CD14-positive monocyte (primary cell): Measurements from ENCODE around the gene ASPSCR1. TPM values are rescaled to one million over a fixed set of nuclear protein-coding genes. Genes with fewer than 3 reads are reported as not detected.

Experiments
- DNase-seq, 3 donors: peaks; one replicate each; pipeline ENCODE4 v3.0.0-alpha.2; 2011 to 2022
- H2AFZ ChIP-seq: 2 replicates; pipeline ENCODE4 v1.6.0; 2012; ENCODE audit warnings: mild to moderate bottlenecking, low read depth, low read length, inconsistent platforms; ENCODE audit not compliant: insufficient read depth, poor library complexity, severe bottlenecking
- H3K27ac ChIP-seq, 2 donors: 1 replicate in 1 of 2; 2 replicates in 1 of 2; pipeline ENCODE4 v1.5.1; 2012 to 2013; ENCODE audit warnings: low read length in 2 of 2, control low read depth in 1 of 2, inconsistent platforms in 1 of 2, low read depth in 1 of 2, mild to moderate bottlenecking in 1 of 2
- H3K27me3 ChIP-seq, 2 donors: one replicate each; pipeline versions ENCODE4 v1.6.0 to v1.6.1; 2011 to 2013; ENCODE audit warnings: low read length in 2 of 2; ENCODE audit not compliant: control insufficient read depth in 2 of 2, insufficient read depth in 2 of 2
- H3K36me3 ChIP-seq, 2 donors: replicated peaks in 1 of 2; 1 replicate in 1 of 2; 2 replicates in 1 of 2; pipeline versions ENCODE4 v1.5.1 to v1.6.1; 2012 to 2013; ENCODE audit warnings: low read length in 2 of 2, control low read depth in 1 of 2, inconsistent platforms in 1 of 2, mild to moderate bottlenecking in 1 of 2; ENCODE audit not compliant: insufficient read depth in 2 of 2, control insufficient read depth in 1 of 2
- H3K4me1 ChIP-seq, 2 donors: 1 replicate in 1 of 2; 2 replicates in 1 of 2; pipeline versions ENCODE4 v1.5.1 to v1.6.1; 2012 to 2013; ENCODE audit warnings: low read length in 2 of 2, control low read depth in 1 of 2, inconsistent platforms in 1 of 2, mild to moderate bottlenecking in 1 of 2, moderate library complexity in 1 of 2; ENCODE audit not compliant: insufficient read depth in 2 of 2, control insufficient read depth in 1 of 2
- H3K4me2 ChIP-seq: replicated peaks from 2 replicates; pipeline ENCODE3; 2012; ENCODE audit warnings: low read length, moderate library complexity, mild to moderate bottlenecking; ENCODE audit not compliant: poor library complexity, severe bottlenecking; ENCODE audit errors: extremely low read depth
- H3K4me3 ChIP-seq, 3 experiments: fragments of 200-600 bp in 1 of 3; sonication (generic) in 1 of 3; replicated peaks in 1 of 3; 1 replicate in 2 of 3; 2 replicates in 1 of 3; pipeline ENCODE4 v1.5.1; 2011 to 2013; ENCODE audit warnings: low read length in 3 of 3, mild to moderate bottlenecking in 3 of 3, control low read depth in 2 of 3, low read depth in 2 of 3, inconsistent platforms in 1 of 3, moderate library complexity in 1 of 3
- H3K79me2 ChIP-seq: 2 replicates; pipeline ENCODE4 v1.6.0; 2012; ENCODE audit warnings: mild to moderate bottlenecking, control low read depth, inconsistent platforms, low read length, moderate library complexity; ENCODE audit not compliant: insufficient read depth
- H3K9ac ChIP-seq: 2 replicates; pipeline ENCODE4 v1.6.0; 2017; ENCODE audit warnings: low read length, mild to moderate bottlenecking; ENCODE audit not compliant: insufficient read depth, poor library complexity, severe bottlenecking
- H3K9me3 ChIP-seq, 2 donors: replicated peaks in 1 of 2; 1 replicate in 1 of 2; 2 replicates in 1 of 2; pipeline versions ENCODE4 v1.5.1 to v1.6.1; 2012 to 2013; ENCODE audit warnings: low read length in 2 of 2, control low read depth in 1 of 2; ENCODE audit not compliant: control insufficient read depth in 1 of 2, insufficient read depth in 1 of 2
- H4K20me1 ChIP-seq: 2 replicates; pipeline ENCODE4 v1.6.0; 2012; ENCODE audit warnings: mild to moderate bottlenecking, low read length, control low read depth, moderate library complexity; ENCODE audit not compliant: insufficient read depth
- H3K27ac Mint-ChIP-seq, 7 donors: one replicate each; pipeline ENCODE4 v1.8.0; 2020; ENCODE audit warnings: mild to moderate bottlenecking in 7 of 7, mixed read lengths in 7 of 7, moderate library complexity in 6 of 7, inconsistent platforms in 2 of 7
- H3K27me3 Mint-ChIP-seq, 3 donors: one replicate each; pipeline ENCODE4 v1.8.0; 2021 to 2022; ENCODE audit warnings: low read depth in 3 of 3, mild to moderate bottlenecking in 3 of 3, mixed read lengths in 3 of 3, moderate library complexity in 3 of 3, inconsistent platforms in 1 of 3
- H3K36me3 Mint-ChIP-seq, 2 donors: one replicate each; pipeline ENCODE4 v1.8.0; 2020; ENCODE audit warnings: mixed read lengths in 2 of 2, inconsistent platforms in 1 of 2, mild to moderate bottlenecking in 1 of 2
- H3K4me1 Mint-ChIP-seq: one replicate; pipeline ENCODE4 v1.8.0; 2020; ENCODE audit warnings: mild to moderate bottlenecking, mixed read lengths
- H3K4me3 Mint-ChIP-seq, 2 donors: one replicate each; pipeline ENCODE4 v1.8.0; 2020; ENCODE audit warnings: mild to moderate bottlenecking in 2 of 2, mixed read lengths in 2 of 2, moderate library complexity in 1 of 2
- H3K9me3 Mint-ChIP-seq, 7 donors: one replicate each; pipeline ENCODE4 v1.8.0; 2020 to 2022; ENCODE audit warnings: mixed read lengths in 7 of 7, mild to moderate bottlenecking in 6 of 7, moderate library complexity in 6 of 7, inconsistent platforms in 2 of 7
- CTCF ChIP-seq: fragments of 200-600 bp; IDR thresholded peaks from one replicate; pipeline ENCODE4 v1.8.0; 2022; ENCODE audit warnings: antibody characterized with exemption, mild to moderate bottlenecking
- WGBS: methylation state at CpG from one replicate; pipeline ENCODE4 v1.1.5; 2013; ENCODE audit warnings: missing lambda C conversion rate; ENCODE audit not compliant: insufficient coverage; 5-methylcytosine and 5-hydroxymethylcytosine counted together
- intact Hi-C, 2 donors: fragments of 100-400 bp; cut with micrococcal nuclease; formaldehyde crosslinking; loops; one replicate each; pipeline versions ENCODE4 v1.15.0 to v1.15.1; 2023
- polyA plus RNA-seq, 3 donors: library from polyadenylated mRNA; depleted of rRNA in 1 of 3; unstranded in 2 of 3; stranded (reverse) in 1 of 3; fragments of 300-500 nt in 2 of 3; fragments of >200 nt in 1 of 3; fragmentation: Illumina TruSeq in 2 of 3; gene quantifications; 1 replicate in 2 of 3; 2 replicates in 1 of 3; pipeline ENCODE4 v1.2.3, GENCODE V29; 2012 to 2021

The ASPSCR1 gene
- polyA plus RNA-seq, 3 donors = 25.5 to 31.9 (median 25.6) TPM

DNA sequence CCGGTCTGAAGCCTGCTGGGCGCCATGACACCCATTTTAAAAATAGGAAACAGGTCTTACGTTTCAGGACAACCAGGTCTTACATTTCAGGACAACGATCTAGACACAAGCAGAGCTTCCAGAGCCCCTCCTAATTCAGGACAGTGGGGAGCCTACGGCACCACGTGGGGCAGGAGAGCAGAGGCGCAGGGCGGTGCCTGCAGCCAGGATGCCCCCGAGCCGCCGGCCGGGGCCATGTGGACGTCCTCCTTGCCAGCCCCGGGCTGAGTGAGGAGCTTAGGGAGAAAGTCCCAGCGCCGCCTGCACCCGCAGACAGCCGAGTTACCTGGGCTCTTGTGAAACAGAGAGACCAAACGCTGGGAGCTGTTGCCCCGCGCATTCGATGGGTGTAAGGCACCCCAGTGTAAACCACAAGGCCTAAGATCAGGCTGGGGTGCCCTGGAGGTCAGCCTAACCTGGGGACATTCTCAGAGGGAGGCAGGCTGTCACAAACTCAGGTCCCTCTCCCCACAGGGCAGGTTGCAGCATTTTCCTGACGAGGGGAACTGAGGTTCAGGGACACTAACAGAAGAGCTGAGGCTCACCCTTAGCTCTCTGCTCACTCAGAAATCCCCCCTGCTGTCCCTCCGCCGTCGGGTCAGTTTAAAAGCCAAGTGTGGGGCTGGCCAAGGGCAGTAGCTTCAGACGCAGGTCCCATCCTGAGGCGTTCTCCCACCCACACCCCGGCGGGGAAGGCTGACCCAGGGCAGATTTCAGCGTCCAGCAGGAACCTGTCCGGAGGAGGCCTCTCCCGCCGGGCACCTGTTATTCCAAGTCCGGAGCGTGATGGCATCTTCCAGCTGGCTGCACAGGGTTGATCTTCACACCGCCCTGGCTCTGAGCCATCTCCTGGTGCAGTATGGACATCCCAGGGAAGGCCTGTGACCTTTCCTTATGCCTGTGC, 14.7 kb upstream of the ASPSCR1 start:
- Histone ChIP-seq H3K9ac (no peak overlapping the region), H3K4me3 (no peak overlapping the region), H4K20me1 (no peaks in the 10 kb centered on the region), H3K36me3 (no peaks in the 10 kb centered on the region), H3K27ac (no peak overlapping the region), H3K4me1 (peaks cover 37 to 46% of the 10 kb centered on the region in 2 donors), H3K79me2 (no peaks in the 10 kb centered on the region), H2AFZ (no peak overlapping the region), H3K4me2 (no peak overlapping the region), H3K27me3 (peaks cover 22 to 54% of the 10 kb centered on the region in 2 donors), H3K9me3 (peaks cover 0 to 6% of the 10 kb centered on the region in 2 donors)
- H3K4me3 Mint-ChIP-seq = peak overlapping the region in 1 of 2 donors; percentile 83
- intact Hi-C loops = loop anchor here in 1 of 2 donors (5.0 kb wide), 1 partner anchor 190 kb away; no protein-coding TSS in a partner anchor
- no peak for DNase-seq
- WGBS = 86% methylated on average over 31 of the region's 37 CpGs
- H3K4me1 Mint-ChIP-seq = peaks cover 24% of the 10 kb centered on the region
- H3K27ac Mint-ChIP-seq = no peak overlapping the region
- H3K9me3 Mint-ChIP-seq = peaks cover 0 to 12% (median 4%) of the 10 kb centered on the region in 7 donors
- peaks cover 0 to 6% of the 10 kb centered on the region in 2 donors for H3K36me3 Mint-ChIP-seq
- H3K27me3 Mint-ChIP-seq = peaks cover 48 to 72% (median 52%) of the 10 kb centered on the region in 3 donors
- TF ChIP-seq CTCF = no peak

GRCh38 chr17:81964081-81964849, 13.2 kb upstream of the ASPSCR1 start:
- no peaks in the 10 kb centered on the region for H4K20me1 ChIP-seq
- Mint-ChIP-seq H3K4me3 (peak overlapping the region in 1 of 2 donors; percentile 67), H3K27me3 (peaks cover 36 to 57% (median 38%) of the 10 kb centered on the region in 3 donors), H3K9me3 (peaks cover 0 to 8% (median 0%) of the 10 kb centered on the region in 7 donors), H3K4me1 (peaks cover 28% of the 10 kb centered on the region), H3K27ac (peak overlapping the region in 1 of 7 donors; percentile 67), H3K36me3 (peaks cover 0 to 3% of the 10 kb centered on the region in 2 donors)
- no peak for DNase-seq
- H3K9me3 ChIP-seq = peaks cover 0 to 6% of the 10 kb centered on the region in 2 donors
- no peak overlapping the region for H3K4me2 ChIP-seq
- no peak overlapping the region for H3K9ac ChIP-seq
- H3K36me3 ChIP-seq = no peaks in the 10 kb centered on the region
- H3K27ac ChIP-seq = no peak overlapping the region
- no peak overlapping the region for H2AFZ ChIP-seq
- H3K79me2 ChIP-seq = no peaks in the 10 kb centered on the region
- peaks cover 40 to 49% of the 10 kb centered on the region in 2 donors for H3K4me1 ChIP-seq
- intact Hi-C loops = loop anchor here in 1 of 2 donors (5.0 kb wide), 1 partner anchor 188 kb away; no protein-coding TSS in a partner anchor
- TF ChIP-seq CTCF = no peak
- H3K4me3 ChIP-seq = no peak overlapping the region
- H3K27me3 ChIP-seq = peaks cover 13 to 39% of the 10 kb centered on the region in 2 donors
- 92% methylated on average over 20 of the region's 22 CpGs for WGBS
